Measurements from ENCODE around the gene SNAPC1. TPM values are rescaled to one million over a fixed set of nuclear protein-coding genes. Genes with fewer than 3 reads are reported as not detected.

Gene SNAPC1
- total and polyA plus RNA-seq, 4 experiments from 2014 or later: 4.0 to 5.9 (median 4.3) TPM

GRCh38 chr14:61720294-61720661, 41.9 kb upstream of the SNAPC1 start:
- peaks cover 15% of the 10 kb centered on the region for H3K36me3 ChIP-seq (ENCODE audit: insufficient read depth, low read length)
- Mint-ChIP-seq H3K9me3 (no peaks in the 10 kb centered on the region), H3K4me1 (peaks cover 41 to 71% (median 60%) of the 10 kb centered on the region in 4 donors), H3K27ac (peak overlapping the region; percentile 32 to 87 (median 69)), H3K36me3 (peaks cover 22 to 31% of the 10 kb centered on the region in 2 donors), H3K27me3 (no peaks in the 10 kb centered on the region), H3K4me3 (peak overlapping the region in 6 of 8 donors; percentile 14 to 74 (median 50))
- no peak overlapping the region for H3K4me3 ChIP-seq (ENCODE audit: low read length in 2 of 2)
- CTCF ChIA-PET (ENCODE audit: partially characterized antibody): interaction anchor here (0.9 to 4.0 kb wide), 15 partner anchors 9 to 424 kb away, joined by 3 to 16 read pairs (median 4); no protein-coding TSS in a partner anchor
- H3K27me3 ChIP-seq (ENCODE audit: insufficient read depth, low read length): no peaks in the 10 kb centered on the region
- peaks cover 54% of the 10 kb centered on the region for H3K4me1 ChIP-seq (ENCODE audit: insufficient read depth, low read length)
- POLR2A ChIA-PET (ENCODE audit: partially characterized antibody): interaction anchor here (1.1 to 4.0 kb wide), 8 partner anchors 9 to 251 kb away, joined by 3 to 16 read pairs (median 4); partner anchors contain the start of gene HIF1A
- intact Hi-C loops (cut with micrococcal nuclease): no loop called here
- no peak for DNase-seq
- H3K9me3 ChIP-seq (ENCODE audit: control insufficient read depth in 1 of 2, low read length in 2 of 2): no peaks in the 10 kb centered on the region
- no peak overlapping the region for H3K27ac ChIP-seq (ENCODE audit: low read depth, low read length)

DNA sequence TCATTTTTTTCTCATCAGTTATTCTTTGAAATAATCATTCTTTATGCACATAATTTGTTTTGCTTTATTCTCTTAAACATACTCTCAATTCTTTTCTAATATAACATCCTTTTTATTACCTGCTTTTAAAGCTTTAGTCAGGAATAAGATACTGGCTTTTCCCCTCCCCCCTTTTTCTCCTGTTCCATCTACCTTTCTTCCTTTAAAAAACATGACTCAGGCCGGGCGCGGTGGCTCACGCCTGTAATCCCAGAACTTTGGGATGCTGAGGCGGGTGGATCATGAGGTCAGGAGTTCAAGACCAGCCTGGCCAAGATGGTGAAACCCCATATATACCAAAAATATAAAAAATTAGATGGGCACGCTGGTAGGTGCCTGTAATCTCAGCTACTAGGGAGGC, 41.5 kb upstream of the SNAPC1 start:
- no peak for DNase-seq
- no peaks in the 10 kb centered on the region for H3K27me3 Mint-ChIP-seq
- H3K9me3 Mint-ChIP-seq: no peaks in the 10 kb centered on the region
- ChIA-PET CTCF (ENCODE audit: partially characterized antibody) (interaction anchor here (0.9 to 4.0 kb wide), 13 partner anchors 9 to 424 kb away, joined by 3 to 16 read pairs (median 4); no protein-coding TSS in a partner anchor), POLR2A (ENCODE audit: partially characterized antibody) (interaction anchor here (1.1 to 4.0 kb wide), 5 partner anchors 9 to 244 kb away, joined by 3 to 16 read pairs (median 5); partner anchors contain the start of gene HIF1A)
- H3K36me3 Mint-ChIP-seq: peaks cover 22 to 31% of the 10 kb centered on the region in 2 donors
- H3K4me3 Mint-ChIP-seq: peak overlapping the region in 2 of 8 donors; percentile 9 to 74
- H3K4me1 Mint-ChIP-seq: peaks cover 38 to 67% (median 56%) of the 10 kb centered on the region in 4 donors
- no peaks in the 10 kb centered on the region for H3K27me3 ChIP-seq (ENCODE audit: insufficient read depth, low read length)
- H3K9me3 ChIP-seq (ENCODE audit: control insufficient read depth in 1 of 2, low read length in 2 of 2): no peaks in the 10 kb centered on the region
- peak overlapping the region in 5 of 7 donors; percentile 30 to 87 (median 69) for H3K27ac Mint-ChIP-seq
- H3K36me3 ChIP-seq (ENCODE audit: insufficient read depth, low read length): peaks cover 15% of the 10 kb centered on the region
- no peak overlapping the region for H3K27ac ChIP-seq (ENCODE audit: low read depth, low read length)
- H3K4me3 ChIP-seq (ENCODE audit: low read length in 2 of 2): no peak overlapping the region
- peaks cover 51% of the 10 kb centered on the region for H3K4me1 ChIP-seq (ENCODE audit: insufficient read depth, low read length)
- intact Hi-C loops (cut with micrococcal nuclease): no loop called here

DNA sequence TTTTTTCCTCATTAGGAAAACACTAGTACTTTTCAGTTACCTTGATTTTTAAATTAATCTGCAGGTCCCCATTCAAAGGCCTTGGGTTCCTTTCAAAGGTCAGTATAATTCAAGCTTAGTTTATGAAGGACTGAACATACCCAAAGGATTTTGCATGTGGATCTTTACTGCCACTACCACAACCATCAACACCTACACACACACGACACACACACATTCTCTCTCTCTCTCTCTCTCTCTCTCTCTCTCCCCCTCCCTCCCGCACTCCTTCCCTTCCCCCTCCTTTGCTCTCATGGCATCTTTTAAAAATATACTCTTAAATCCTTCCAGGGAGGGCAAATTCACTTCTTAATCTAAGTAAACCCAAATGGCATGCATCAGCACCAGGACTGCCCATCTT, 38.1 kb upstream of the SNAPC1 start:
- Histone ChIP-seq H3K9me3 (ENCODE audit: control insufficient read depth in 1 of 2, low read length in 2 of 2) (no peaks in the 10 kb centered on the region), H3K36me3 (ENCODE audit: insufficient read depth, low read length) (peaks cover 40% of the 10 kb centered on the region), H3K27me3 (ENCODE audit: insufficient read depth, low read length) (no peaks in the 10 kb centered on the region), H3K27ac (ENCODE audit: low read depth, low read length) (no peak overlapping the region), H3K4me1 (ENCODE audit: insufficient read depth, low read length) (peaks cover 17% of the 10 kb centered on the region), H3K4me3 (ENCODE audit: low read length in 2 of 2) (no peak overlapping the region)
- DNase-seq: no peak
- Mint-ChIP-seq H3K9me3 (no peaks in the 10 kb centered on the region), H3K36me3 (peaks cover 43 to 58% of the 10 kb centered on the region in 2 donors), H3K4me3 (no peak overlapping the region), H3K4me1 (peaks cover 21 to 38% (median 29%) of the 10 kb centered on the region in 4 donors), H3K27ac (peak overlapping the region in 3 of 7 donors; percentile 21 to 73 (median 31)), H3K27me3 (no peaks in the 10 kb centered on the region)
- ChIA-PET CTCF (ENCODE audit: partially characterized antibody) (interaction anchor here (2.4 kb wide), 1 partner anchor 248 kb away, joined by 10 read pairs; no protein-coding TSS in a partner anchor), POLR2A (ENCODE audit: partially characterized antibody) (interaction anchor here (0.6 kb wide), 1 partner anchor 8 kb away, joined by 3 read pairs; no protein-coding TSS in a partner anchor)
- intact Hi-C loops (cut with micrococcal nuclease): no loop called here

- DNase-seq: no peak
- Histone ChIP-seq H3K9me3 (ENCODE audit: control insufficient read depth in 1 of 2, low read length in 2 of 2) (no peaks in the 10 kb centered on the region), H3K36me3 (ENCODE audit: insufficient read depth, low read length) (peaks cover 39% of the 10 kb centered on the region), H3K27me3 (ENCODE audit: insufficient read depth, low read length) (no peaks in the 10 kb centered on the region), H3K27ac (ENCODE audit: low read depth, low read length) (no peak overlapping the region), H3K4me3 (ENCODE audit: low read length in 2 of 2) (no peak overlapping the region), H3K4me1 (ENCODE audit: insufficient read depth, low read length) (peaks cover 5% of the 10 kb centered on the region)
- Mint-ChIP-seq H3K4me3 (no peak overlapping the region), H3K36me3 (peaks cover 51 to 65% of the 10 kb centered on the region in 2 donors), H3K9me3 (no peaks in the 10 kb centered on the region), H3K4me1 (peaks cover 18 to 27% (median 24%) of the 10 kb centered on the region in 4 donors), H3K27ac (peak overlapping the region in 5 of 7 donors; percentile 28 to 85 (median 38)), H3K27me3 (no peaks in the 10 kb centered on the region)
- intact Hi-C loops (cut with micrococcal nuclease): no loop called here
- ChIA-PET CTCF (ENCODE audit: partially characterized antibody) (interaction anchor here (1.2 to 2.4 kb wide), 5 partner anchors 12 to 434 kb away, joined by 3 to 10 read pairs (median 4); no protein-coding TSS in a partner anchor), POLR2A (ENCODE audit: partially characterized antibody) (interaction anchor here (1.0 to 1.5 kb wide), 2 partner anchors 65 to 250 kb away, joined by 3 read pairs; no protein-coding TSS in a partner anchor)
These were observed 35.2 kb upstream of the SNAPC1 start for GRCh38 chr14:61726778-61727658.

- Mint-ChIP-seq H3K9me3 (no peaks in the 10 kb centered on the region), H3K36me3 (peaks cover 55 to 80% of the 10 kb centered on the region in 2 donors), H3K4me1 (peaks cover 10 to 16% (median 12%) of the 10 kb centered on the region in 4 donors), H3K27ac (peak overlapping the region in 6 of 7 donors; percentile 2 to 83 (median 52)), H3K4me3 (no peak overlapping the region), H3K27me3 (no peaks in the 10 kb centered on the region)
- ChIA-PET CTCF (ENCODE audit: partially characterized antibody) (interaction anchor here (0.6 to 3.9 kb wide), 33 partner anchors 11 to 448 kb away, joined by 3 to 48 read pairs (median 4); partner anchors contain the start of genes HIF1A and SNAPC1), POLR2A (ENCODE audit: partially characterized antibody) (interaction anchor here (0.7 to 1.0 kb wide), 3 partner anchors 36 to 264 kb away, joined by 3 read pairs; no protein-coding TSS in a partner anchor)
- intact Hi-C loops (cut with micrococcal nuclease): loop anchor here (1.0 to 5.0 kb wide), 7 partner anchors 34 to 449 kb away; partner anchors contain the start of genes HIF1A and TMEM30B
- peaks cover 64% of the 10 kb centered on the region for H3K36me3 ChIP-seq (ENCODE audit: insufficient read depth, low read length)
- H3K27me3 ChIP-seq (ENCODE audit: insufficient read depth, low read length): no peaks in the 10 kb centered on the region
- DNase-seq: peak in 4 of 5 donors; percentile 30 to 34 (median 30)
- no peak overlapping the region for H3K4me3 ChIP-seq (ENCODE audit: low read length in 2 of 2)
- peaks cover 5% of the 10 kb centered on the region for H3K4me1 ChIP-seq (ENCODE audit: insufficient read depth, low read length)
- no peaks in the 10 kb centered on the region for H3K9me3 ChIP-seq (ENCODE audit: control insufficient read depth in 1 of 2, low read length in 2 of 2)
- H3K27ac ChIP-seq (ENCODE audit: low read depth, low read length): no peak overlapping the region
These were observed 31.4 kb upstream of the SNAPC1 start for GRCh38 chr14:61730756-61731373.

DNA sequence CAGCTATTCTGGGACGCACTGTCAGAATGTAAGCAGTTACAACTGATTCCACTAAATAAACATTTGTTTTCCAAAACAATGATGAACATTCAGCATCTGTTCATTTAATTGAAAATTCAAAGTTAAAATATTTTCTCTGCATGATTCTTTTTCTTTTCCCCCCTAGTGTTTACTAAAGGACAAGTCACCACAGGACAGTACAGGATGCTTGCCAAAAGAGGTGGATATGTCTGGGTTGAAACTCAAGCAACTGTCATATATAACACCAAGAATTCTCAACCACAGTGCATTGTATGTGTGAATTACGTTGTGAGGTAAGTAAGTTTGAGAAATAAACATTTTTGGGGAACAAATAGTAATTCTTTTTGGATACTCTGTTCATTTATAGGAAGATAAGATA, 28.2 kb upstream of the SNAPC1 start:
- no peak for DNase-seq
- Histone ChIP-seq H3K9me3 (ENCODE audit: control insufficient read depth in 1 of 2, low read length in 2 of 2) (no peaks in the 10 kb centered on the region), H3K27ac (ENCODE audit: low read depth, low read length) (no peak overlapping the region), H3K27me3 (ENCODE audit: insufficient read depth, low read length) (no peaks in the 10 kb centered on the region), H3K4me1 (ENCODE audit: insufficient read depth, low read length) (peaks cover 5% of the 10 kb centered on the region), H3K36me3 (ENCODE audit: insufficient read depth, low read length) (peaks cover 66% of the 10 kb centered on the region), H3K4me3 (ENCODE audit: low read length in 2 of 2) (no peak overlapping the region)
- Mint-ChIP-seq H3K36me3 (peaks cover 49 to 79% of the 10 kb centered on the region in 2 donors), H3K4me3 (no peak overlapping the region), H3K27ac (peak overlapping the region in 1 of 7 donors; percentile 25), H3K9me3 (no peaks in the 10 kb centered on the region), H3K4me1 (peaks cover 5 to 10% (median 10%) of the 10 kb centered on the region in 4 donors), H3K27me3 (no peaks in the 10 kb centered on the region)
- ChIA-PET POLR2A (ENCODE audit: partially characterized antibody) (interaction anchor here (0.5 to 1.3 kb wide), 4 partner anchors 32 to 259 kb away, joined by 3 read pairs; no protein-coding TSS in a partner anchor), CTCF (ENCODE audit: partially characterized antibody) (interaction anchor here (1.3 to 1.9 kb wide), 2 partner anchors 103 to 273 kb away, joined by 5 to 7 read pairs; no protein-coding TSS in a partner anchor)
- intact Hi-C loops (cut with micrococcal nuclease): loop anchor here (5.0 kb wide), 3 partner anchors 37 to 452 kb away; partner anchors contain the start of genes HIF1A and TMEM30B
